B cell (primary cell): ENCODE measurements around the gene PPIL1.

Source experiments
- CTCF ChIP-seq: fragments of 200-600 bp; IDR thresholded peaks from one replicate; pipeline ENCODE4 v1.8.0; 2022; ENCODE audit warnings: antibody characterized with exemption, mild to moderate bottlenecking
- EZH2 ChIP-seq: IDR thresholded peaks from 2 replicates; pipeline ENCODE4 v1.6.1; 2012; ENCODE audit warnings: borderline replicate concordance, low read depth, mild to moderate bottlenecking, moderate library complexity, low read length; ENCODE audit not compliant: insufficient read depth, poor library complexity, severe bottlenecking

DNA sequence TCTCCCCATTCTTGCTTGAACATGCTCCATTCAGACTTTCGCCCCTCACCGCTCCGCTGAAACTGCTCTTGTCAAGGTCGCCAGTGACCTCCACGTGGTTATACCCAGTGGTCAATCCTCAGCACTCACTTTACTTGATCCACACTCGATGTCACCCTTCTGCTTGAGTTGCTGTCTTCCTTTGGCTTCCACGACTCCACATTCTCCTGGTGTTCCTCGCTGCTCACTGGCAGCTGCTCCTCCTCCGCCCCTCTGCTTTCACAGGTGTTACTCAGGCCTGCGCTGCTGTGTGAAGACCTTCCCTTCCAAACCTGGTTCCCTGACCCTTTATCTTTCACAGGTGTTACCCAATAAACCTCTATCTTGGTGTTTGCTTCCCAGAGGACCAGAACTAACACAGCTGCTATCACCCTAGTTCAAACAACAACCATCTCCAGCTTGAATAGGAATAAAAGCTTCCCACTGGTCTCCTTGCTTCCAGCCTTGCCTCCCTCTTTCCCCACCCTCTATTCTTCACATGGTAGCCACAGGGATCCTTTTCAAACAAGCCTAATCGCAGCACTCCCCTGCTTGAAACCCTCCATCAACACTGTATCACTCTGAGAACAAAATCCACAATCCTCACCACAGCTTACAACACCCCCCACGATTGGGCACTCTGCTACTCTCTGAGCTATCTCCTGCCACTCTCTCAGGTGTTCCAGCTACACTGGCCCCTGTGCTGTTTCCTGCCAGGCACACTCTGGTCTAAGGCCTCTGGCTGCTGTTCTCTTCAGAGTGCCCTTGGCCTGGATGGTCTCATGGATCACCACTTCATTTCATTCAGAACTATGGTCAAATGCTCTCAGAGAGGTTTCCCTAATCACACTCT lies 10.7 kb downstream of the PPIL1 start:
- TF ChIP-seq CTCF (no peak), EZH2 (no peak)
